ENCODE data around the gene HEY2.

Gene HEY2

GRCh38 chr6:125745281-125746018 is 4.0 kb upstream of the HEY2 start:
- no peak for DNase-seq (ENCODE audit: low spot score)

- no peak for DNase-seq (ENCODE audit: low spot score)
These were observed 3.4 kb upstream of the HEY2 start for GRCh38 chr6:125746019-125746414.

- peak; percentile 63 for DNase-seq (ENCODE audit: low spot score)
These were observed 2.5 kb upstream of the HEY2 start for GRCh38 chr6:125746731-125747588.

- peak; percentile 47 for DNase-seq (ENCODE audit: low spot score)
These were observed 1.6 kb upstream of the HEY2 start for GRCh38 chr6:125747589-125748405.

- DNase-seq (ENCODE audit: low spot score), result no peak
These were observed 843 bp upstream of the HEY2 start for GRCh38 chr6:125748406-125749172.

- DNase-seq (ENCODE audit: low spot score), result no peak
These were observed 646 bp downstream of the HEY2 start for GRCh38 chr6:125749865-125750691.

- no peak for DNase-seq (ENCODE audit: low spot score)
These were observed 1.4 kb downstream of the HEY2 start for GRCh38 chr6:125750692-125751333.

GRCh38 chr6:125751334-125751916 is 2.0 kb downstream of the HEY2 start:
- DNase-seq (ENCODE audit: low spot score), result no peak

GRCh38 chr6:125752773-125753172 is 3.3 kb downstream of the HEY2 start:
- DNase-seq (ENCODE audit: low spot score), result no peak

GRCh38 chr6:125753218-125753936 is 3.9 kb downstream of the HEY2 start:
- DNase-seq (ENCODE audit: low spot score), result no peak

GRCh38 chr6:125753937-125754259 is 4.5 kb downstream of the HEY2 start:
- no peak for DNase-seq (ENCODE audit: low spot score)

GRCh38 chr6:125754566-125754965 is 5.1 kb downstream of the HEY2 start:
- DNase-seq (ENCODE audit: low spot score), result no peak

GRCh38 chr6:125759184-125759902 is 9.9 kb downstream of the HEY2 start:
- no peak for DNase-seq (ENCODE audit: low spot score)

- no peak for DNase-seq (ENCODE audit: low spot score)
These were observed 10.6 kb downstream of the HEY2 start for GRCh38 chr6:125759959-125760457.

GRCh38 chr6:125764121-125764671 is 14.8 kb downstream of the HEY2 start:
- no peak for DNase-seq (ENCODE audit: low spot score)

GRCh38 chr6:125765944-125766343 is 16.5 kb downstream of the HEY2 start:
- DNase-seq (ENCODE audit: low spot score), result no peak

GRCh38 chr6:125766641-125767040 is 17.2 kb downstream of the HEY2 start:
- no peak for DNase-seq (ENCODE audit: low spot score)

GRCh38 chr6:125769147-125769783 is 19.8 kb downstream of the HEY2 start:
- DNase-seq (ENCODE audit: low spot score), result no peak
